ENCODE data around the gene SIGLEC9.
A peak's percentile ranks its signal among the peaks of the same experiment; 100 is the strongest.

Gene SIGLEC9

GRCh38 chr19:51127032-51127431 is 2.3 kb downstream of the SIGLEC9 start:
- peak overlapping the region; percentile 91 for H3K27ac Mint-ChIP-seq
- H3K4me3 Mint-ChIP-seq = no peak overlapping the region
- no peaks in the 10 kb centered on the region for H3K27me3 Mint-ChIP-seq
- peaks cover 94% of the 10 kb centered on the region for H3K4me1 Mint-ChIP-seq
- no peaks in the 10 kb centered on the region for H3K9me3 Mint-ChIP-seq
- no peaks in the 10 kb centered on the region for H3K36me3 Mint-ChIP-seq

GRCh38 chr19:51127755-51128154 is 3.0 kb downstream of the SIGLEC9 start:
- Mint-ChIP-seq H3K4me3 (peak overlapping the region; percentile 33), H3K27me3 (no peaks in the 10 kb centered on the region), H3K9me3 (no peaks in the 10 kb centered on the region), H3K36me3 (no peaks in the 10 kb centered on the region), H3K27ac (peak overlapping the region; percentile 90), H3K4me1 (peaks cover 94% of the 10 kb centered on the region)

GRCh38 chr19:51128227-51128626 is 3.5 kb downstream of the SIGLEC9 start:
- Mint-ChIP-seq H3K27ac (no peak overlapping the region), H3K36me3 (no peaks in the 10 kb centered on the region), H3K9me3 (no peaks in the 10 kb centered on the region), H3K27me3 (no peaks in the 10 kb centered on the region), H3K4me1 (peaks cover 93% of the 10 kb centered on the region), H3K4me3 (peak overlapping the region; percentile 2)

GRCh38 chr19:51129716-51130115 is 5.0 kb downstream of the SIGLEC9 start:
- H3K36me3 Mint-ChIP-seq = no peaks in the 10 kb centered on the region
- H3K9me3 Mint-ChIP-seq = no peaks in the 10 kb centered on the region
- H3K27ac Mint-ChIP-seq = no peak overlapping the region
- H3K27me3 Mint-ChIP-seq = no peaks in the 10 kb centered on the region
- peaks cover 81% of the 10 kb centered on the region for H3K4me1 Mint-ChIP-seq
- no peak overlapping the region for H3K4me3 Mint-ChIP-seq

- H3K4me1 Mint-ChIP-seq = peaks cover 75% of the 10 kb centered on the region
- no peaks in the 10 kb centered on the region for H3K9me3 Mint-ChIP-seq
- no peaks in the 10 kb centered on the region for H3K27me3 Mint-ChIP-seq
- peak overlapping the region; percentile 73 for H3K4me3 Mint-ChIP-seq
- H3K27ac Mint-ChIP-seq = peak overlapping the region; percentile 74
- H3K36me3 Mint-ChIP-seq = no peaks in the 10 kb centered on the region
Measured at GRCh38 chr19:51131780-51132680, 7.3 kb downstream of the SIGLEC9 start.

GRCh38 chr19:51135004-51135403 is 10.3 kb downstream of the SIGLEC9 start:
- no peaks in the 10 kb centered on the region for H3K36me3 Mint-ChIP-seq
- no peak overlapping the region for H3K27ac Mint-ChIP-seq
- no peaks in the 10 kb centered on the region for H3K9me3 Mint-ChIP-seq
- H3K4me1 Mint-ChIP-seq = peaks cover 57% of the 10 kb centered on the region
- no peaks in the 10 kb centered on the region for H3K27me3 Mint-ChIP-seq
- H3K4me3 Mint-ChIP-seq = no peak overlapping the region

GRCh38 chr19:51135986-51136762 is 11.5 kb downstream of the SIGLEC9 start:
- Mint-ChIP-seq H3K4me1 (peaks cover 46% of the 10 kb centered on the region), H3K27me3 (no peaks in the 10 kb centered on the region), H3K9me3 (no peaks in the 10 kb centered on the region), H3K4me3 (peak overlapping the region; percentile 28), H3K27ac (no peak overlapping the region), H3K36me3 (no peaks in the 10 kb centered on the region)

- H3K27ac Mint-ChIP-seq = no peak overlapping the region
- no peaks in the 10 kb centered on the region for H3K27me3 Mint-ChIP-seq
- no peaks in the 10 kb centered on the region for H3K36me3 Mint-ChIP-seq
- peak overlapping the region; percentile 28 for H3K4me3 Mint-ChIP-seq
- peaks cover 42% of the 10 kb centered on the region for H3K4me1 Mint-ChIP-seq
- H3K9me3 Mint-ChIP-seq = no peaks in the 10 kb centered on the region
Measured at GRCh38 chr19:51136851-51137551, 12.3 kb downstream of the SIGLEC9 start.

- Mint-ChIP-seq H3K36me3 (no peaks in the 10 kb centered on the region), H3K27ac (no peak overlapping the region), H3K9me3 (no peaks in the 10 kb centered on the region), H3K27me3 (no peaks in the 10 kb centered on the region), H3K4me1 (peaks cover 38% of the 10 kb centered on the region), H3K4me3 (peak overlapping the region; percentile 4)
Measured at GRCh38 chr19:51137792-51138425, 13.2 kb downstream of the SIGLEC9 start.

GRCh38 chr19:51138549-51138979 is 13.9 kb downstream of the SIGLEC9 start:
- H3K36me3 Mint-ChIP-seq = no peaks in the 10 kb centered on the region
- H3K4me1 Mint-ChIP-seq = peaks cover 36% of the 10 kb centered on the region
- no peaks in the 10 kb centered on the region for H3K9me3 Mint-ChIP-seq
- no peak overlapping the region for H3K4me3 Mint-ChIP-seq
- no peaks in the 10 kb centered on the region for H3K27me3 Mint-ChIP-seq
- H3K27ac Mint-ChIP-seq = no peak overlapping the region

GRCh38 chr19:51139299-51140014 is 14.8 kb downstream of the SIGLEC9 start:
- no peaks in the 10 kb centered on the region for H3K36me3 Mint-ChIP-seq

GRCh38 chr19:51140441-51140840 is 15.7 kb downstream of the SIGLEC9 start:
- no peaks in the 10 kb centered on the region for H3K36me3 Mint-ChIP-seq
- no peaks in the 10 kb centered on the region for H3K9me3 Mint-ChIP-seq
- peaks cover 36% of the 10 kb centered on the region for H3K4me1 Mint-ChIP-seq
- no peak overlapping the region for H3K4me3 Mint-ChIP-seq
- no peak overlapping the region for H3K27ac Mint-ChIP-seq
- H3K27me3 Mint-ChIP-seq = no peaks in the 10 kb centered on the region

More at GRCh38 chr19:51139299-51140014, 14.8 kb downstream of the SIGLEC9 start:
- no peaks in the 10 kb centered on the region for H3K27me3 Mint-ChIP-seq
- H3K27ac Mint-ChIP-seq = no peak overlapping the region
- peaks cover 36% of the 10 kb centered on the region for H3K4me1 Mint-ChIP-seq
- no peak overlapping the region for H3K4me3 Mint-ChIP-seq
- H3K9me3 Mint-ChIP-seq = no peaks in the 10 kb centered on the region

GRCh38 chr19:51141181-51141580 is 16.5 kb downstream of the SIGLEC9 start:
- no peaks in the 10 kb centered on the region for H3K9me3 Mint-ChIP-seq
- no peaks in the 10 kb centered on the region for H3K36me3 Mint-ChIP-seq
- H3K27ac Mint-ChIP-seq = no peak overlapping the region
- peaks cover 32% of the 10 kb centered on the region for H3K4me1 Mint-ChIP-seq
- H3K27me3 Mint-ChIP-seq = no peaks in the 10 kb centered on the region
- H3K4me3 Mint-ChIP-seq = no peak overlapping the region

- Mint-ChIP-seq H3K36me3 (no peaks in the 10 kb centered on the region), H3K4me3 (peak within 1 kb of the TSS; percentile 49), H3K9me3 (no peaks in the 10 kb centered on the region), H3K27me3 (no peaks in the 10 kb centered on the region), H3K27ac (no peak within 1 kb of the TSS), H3K4me1 (peaks cover 23% of the 10 kb centered on the region)
Measured at GRCh38 chr19:51142119-51142518, 17.4 kb downstream of the SIGLEC9 start, which contains the start of gene SIGLEC7. Gene SIGLEC7 (plus strand): TSS chr19:51142301. CDS start chr19:51142370, 69 bp downstream.
